Epithelial cell of proximal tubule (primary cell): ENCODE data around the gene FIBP. TPM values are rescaled to one million over a fixed set of nuclear protein-coding genes. Genes with fewer than 3 reads are reported as not detected.

Experiments
- DNase-seq: peaks from one replicate; pipeline ENCODE4 v3.0.0-alpha.2; 2011; ENCODE audit warnings: low read depth
- H3K4me3 ChIP-seq: 2 replicates; pipeline ENCODE4 v1.5.1; 2011; ENCODE audit warnings: low read depth, mild to moderate bottlenecking, low read length
- total RNA-seq: library from RNA; depleted of rRNA; stranded (reverse); fragments of >200 nt; gene quantifications from 2 replicates; pipeline ENCODE4 v1.2.3, GENCODE V29; 2015
- TF ChIP-seq, protein P1 (sequence below): conservative IDR thresholded peaks from 2 replicates; pipeline ENCODE4 v1.5.1; 2012; ENCODE audit warnings: low read depth, mild to moderate bottlenecking, low read length

The FIBP gene
- total RNA-seq, 1 donor from 2014 or later: 85.3 TPM

DNA sequence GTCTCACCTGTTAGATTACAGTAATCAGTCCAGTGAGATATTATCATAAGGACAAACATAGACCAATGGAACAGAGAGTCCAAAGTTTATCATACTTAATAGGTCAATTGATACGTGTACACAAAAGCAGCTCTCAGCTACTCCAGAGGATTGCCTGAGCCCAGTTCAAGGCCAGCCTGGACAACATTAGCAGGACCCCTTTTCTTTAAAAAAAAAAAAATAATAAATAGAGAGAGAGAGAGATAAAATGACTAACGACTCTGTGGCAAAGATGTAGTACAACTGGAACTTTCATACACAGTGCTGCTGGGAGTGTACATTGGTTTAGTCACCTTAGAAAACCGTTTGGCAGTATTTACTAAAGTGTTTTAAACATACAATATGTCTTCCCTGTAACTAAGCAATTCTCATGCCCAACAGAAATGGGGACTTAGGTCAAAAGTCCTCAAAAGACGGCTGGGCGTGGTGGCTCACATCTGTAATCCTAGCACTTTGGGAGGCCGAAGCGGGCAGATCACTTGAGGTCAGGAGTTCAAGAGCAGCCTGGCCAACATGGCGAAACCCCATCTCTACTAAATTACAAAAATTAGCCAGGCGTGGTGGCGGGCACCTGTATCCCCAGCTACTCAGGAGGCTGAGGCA, 43.9 kb downstream of the FIBP start:
- no peak overlapping the region for H3K4me3 ChIP-seq
- TF ChIP-seq, protein P1, sequence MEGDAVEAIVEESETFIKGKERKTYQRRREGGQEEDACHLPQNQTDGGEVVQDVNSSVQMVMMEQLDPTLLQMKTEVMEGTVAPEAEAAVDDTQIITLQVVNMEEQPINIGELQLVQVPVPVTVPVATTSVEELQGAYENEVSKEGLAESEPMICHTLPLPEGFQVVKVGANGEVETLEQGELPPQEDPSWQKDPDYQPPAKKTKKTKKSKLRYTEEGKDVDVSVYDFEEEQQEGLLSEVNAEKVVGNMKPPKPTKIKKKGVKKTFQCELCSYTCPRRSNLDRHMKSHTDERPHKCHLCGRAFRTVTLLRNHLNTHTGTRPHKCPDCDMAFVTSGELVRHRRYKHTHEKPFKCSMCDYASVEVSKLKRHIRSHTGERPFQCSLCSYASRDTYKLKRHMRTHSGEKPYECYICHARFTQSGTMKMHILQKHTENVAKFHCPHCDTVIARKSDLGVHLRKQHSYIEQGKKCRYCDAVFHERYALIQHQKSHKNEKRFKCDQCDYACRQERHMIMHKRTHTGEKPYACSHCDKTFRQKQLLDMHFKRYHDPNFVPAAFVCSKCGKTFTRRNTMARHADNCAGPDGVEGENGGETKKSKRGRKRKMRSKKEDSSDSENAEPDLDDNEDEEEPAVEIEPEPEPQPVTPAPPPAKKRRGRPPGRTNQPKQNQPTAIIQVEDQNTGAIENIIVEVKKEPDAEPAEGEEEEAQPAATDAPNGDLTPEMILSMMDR: no peak
- no peak for DNase-seq

DNA sequence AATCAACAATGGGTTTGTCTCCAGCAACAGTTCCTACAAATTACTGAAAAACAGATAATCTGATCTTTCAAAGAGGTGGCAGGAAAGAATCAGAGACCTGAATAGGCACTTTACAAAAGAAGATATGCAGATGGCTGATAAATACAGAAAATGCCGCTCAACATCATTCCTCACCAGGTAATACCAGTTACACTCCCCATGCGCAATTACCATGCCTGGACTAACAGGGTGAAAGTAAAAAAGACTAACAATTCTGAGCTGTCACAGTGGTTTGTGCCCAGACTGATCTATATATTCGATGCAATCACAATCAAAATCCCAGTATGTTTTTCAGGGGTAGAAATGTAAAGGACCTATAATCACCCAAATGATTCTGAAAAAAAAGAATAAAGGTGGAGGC, 44.5 kb downstream of the FIBP start:
- no peak for DNase-seq
- no peak overlapping the region for H3K4me3 ChIP-seq
- TF ChIP-seq, protein P1: no peak

DNA sequence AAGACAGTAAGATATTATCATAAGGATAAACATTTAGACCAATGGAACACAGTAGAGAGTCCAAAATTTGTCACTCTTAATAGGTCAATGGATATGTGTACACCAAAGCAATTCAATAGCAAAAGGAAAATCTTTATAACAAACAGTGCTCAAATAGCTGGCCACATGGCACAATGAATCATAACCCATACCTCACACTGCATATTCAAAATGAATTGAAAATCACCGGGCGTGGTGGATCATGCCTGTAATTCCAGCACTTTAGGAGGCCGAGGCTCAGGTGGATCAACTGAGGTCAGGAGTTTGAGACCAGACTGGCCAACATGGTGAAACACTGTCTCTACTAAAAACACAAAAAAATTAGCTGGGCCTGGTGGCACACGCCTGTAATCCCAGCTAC, 46.1 kb downstream of the FIBP start:
- TF ChIP-seq, protein P1: no peak
- H3K4me3 ChIP-seq: no peak overlapping the region
- no peak for DNase-seq

DNA sequence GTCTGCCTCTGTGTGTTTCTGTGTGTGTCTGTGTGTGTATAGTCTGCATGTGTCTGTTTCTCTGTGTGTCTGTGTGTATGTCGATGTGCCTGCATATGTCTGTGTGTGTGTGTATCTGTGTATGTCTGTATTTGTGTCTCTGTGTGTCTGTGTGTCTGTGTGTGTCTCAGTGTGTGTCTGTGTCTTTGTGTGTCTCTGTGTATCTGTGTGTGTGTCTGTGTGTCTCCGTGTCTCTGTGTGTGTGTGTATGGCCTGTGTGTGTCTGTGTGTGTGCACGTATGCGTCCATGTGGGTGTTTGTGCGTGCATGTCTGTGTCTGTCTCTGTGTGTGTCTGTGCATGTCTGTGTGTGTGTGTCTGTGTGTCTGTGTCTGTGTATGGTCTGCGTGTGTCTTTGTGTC, 54.1 kb downstream of the FIBP start:
- peak overlapping the region; percentile 65 for H3K4me3 ChIP-seq
- TF ChIP-seq, protein P1: no peak
- no peak for DNase-seq

Other genes starting within 250 kb of the FIBP start
- gene RELA, start 225.6 kb downstream of the FIBP start, total RNA-seq: 63.6 and 73.0 TPM in 2 replicates
- 47.2 and 72.2 TPM in 2 replicates for gene KAT5, start 176.2 kb downstream of the FIBP start, total RNA-seq
- gene RNASEH2C, start 167.7 kb downstream of the FIBP start, total RNA-seq: 76.7 and 81.1 TPM in 2 replicates
- 14.0 and 17.9 TPM in 2 replicates for gene AP5B1, start 107.5 kb downstream of the FIBP start, total RNA-seq
- 4.8 and 12.5 TPM in 2 replicates for gene OVOL1, start 101.4 kb downstream of the FIBP start, total RNA-seq
- gene SNX32, start 54.5 kb downstream of the FIBP start, total RNA-seq: 2.1 TPM in 1 of 2 replicates, not detected in the other
- 2,195 and 2,365 TPM in 2 replicates for gene CFL1, start 30.3 kb downstream of the FIBP start, total RNA-seq
- gene MUS81, start 28.0 kb downstream of the FIBP start, total RNA-seq: 57.2 and 71.8 TPM in 2 replicates
- gene EFEMP2, start 15.7 kb downstream of the FIBP start, total RNA-seq: 45.1 and 94.7 TPM in 2 replicates
- gene CTSW, start 8.6 kb downstream of the FIBP start, total RNA-seq: 0.51 and 1.2 TPM in 2 replicates
- 76.5 and 94.2 TPM in 2 replicates for gene CCDC85B, start 2.2 kb upstream of the FIBP start, total RNA-seq
- 143 and 172 TPM in 2 replicates for gene FOSL1, start 11.9 kb upstream of the FIBP start, total RNA-seq
- 6.6 and 12.4 TPM in 2 replicates for gene C11orf68, start 30.6 kb upstream of the FIBP start, total RNA-seq
- gene DRAP1, start 31.0 kb upstream of the FIBP start, total RNA-seq: 225 TPM in 2 replicates
- not detected in 2 replicates for gene TSGA10IP, start 57.0 kb upstream of the FIBP start, total RNA-seq
- gene SART1, start 73.3 kb upstream of the FIBP start, total RNA-seq: 28.8 and 30.2 TPM in 2 replicates
- 45.2 and 45.3 TPM in 2 replicates for gene EIF1AD, start 113.7 kb upstream of the FIBP start, total RNA-seq
- gene BANF1, start 114.0 kb upstream of the FIBP start, total RNA-seq: 144 and 192 TPM in 2 replicates
- 53.4 and 89.1 TPM in 2 replicates for gene CST6, start 123.5 kb upstream of the FIBP start, total RNA-seq
- 1.4 and 4.7 TPM in 2 replicates for gene CATSPER1, start 138.0 kb upstream of the FIBP start, total RNA-seq
- 2.1 and 2.3 TPM in 2 replicates for gene GAL3ST3, start 160.7 kb upstream of the FIBP start, total RNA-seq
- 204 and 229 TPM in 2 replicates for gene SF3B2, start 163.9 kb upstream of the FIBP start, total RNA-seq
- gene PACS1, start 181.8 kb upstream of the FIBP start, total RNA-seq: 17.5 and 24.9 TPM in 2 replicates